ENCODE results near the gene DEDD. TPM values are rescaled to one million over a fixed set of nuclear protein-coding genes. Genes with fewer than 3 reads are reported as not detected.
A peak's percentile ranks its signal among the peaks of the same experiment; 100 is the strongest.

The DEDD gene
- total and polyA plus RNA-seq, 2 of the 13 experiments (the other 11 are each of a cell fraction or from before 2014, with no cell fraction given), result 12.6 to 27.8 TPM

DNA sequence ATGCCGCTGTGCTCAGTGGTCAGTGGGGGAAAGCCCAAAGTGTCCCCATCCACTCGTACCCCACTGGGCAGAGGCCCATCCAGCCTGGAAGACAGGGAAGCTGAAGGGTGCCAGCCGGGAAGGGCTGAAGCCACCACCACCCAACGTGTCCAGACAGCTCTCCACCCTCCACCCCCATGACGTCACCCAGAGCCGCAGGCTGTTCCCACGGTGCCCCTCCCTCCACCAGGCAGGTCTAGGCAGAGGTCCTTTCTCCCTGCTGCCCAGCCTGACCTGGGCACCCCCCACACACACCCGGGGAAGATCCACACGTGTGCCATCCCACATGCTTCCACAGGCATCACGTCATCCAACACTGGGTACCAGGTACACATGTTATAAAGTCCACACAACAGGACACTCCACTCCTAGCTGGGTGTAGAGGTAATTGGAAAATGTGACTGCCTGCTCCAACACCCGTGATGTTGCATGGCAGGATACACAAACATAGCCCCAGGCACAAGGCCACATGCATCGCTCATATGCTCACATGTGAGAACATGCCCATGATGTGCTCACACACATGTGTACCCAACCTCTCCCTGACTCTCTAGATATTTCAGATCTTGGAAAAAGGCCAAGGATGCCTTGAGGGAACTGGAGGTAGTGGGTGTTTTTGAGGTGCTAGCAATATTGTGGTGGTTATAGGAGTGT is 57.6 kb downstream of the DEDD start (continued):
- TF ChIP-seq NR2F6 (IDR thresholded peaks at IDR 0.05), result no peak
- TF ChIP-seq NR2F6 (CRISPR knock-in tag; IDR thresholded peaks at IDR 0.05), result no peak
- no peak for TF ChIP-seq ZNF546 (CRISPR knock-in tag; conservative IDR thresholded peaks at IDR 0.05)
- no peak for TF ChIP-seq HNRNPUL1 (IDR thresholded peaks at IDR 0.05; ENCODE audit: low read depth, low read length)
- no peak for TF ChIP-seq HDAC2 (CRISPR knock-in tag; IDR thresholded peaks at IDR 0.05)
- no peak for TF ChIP-seq CEBPB (IDR thresholded peaks at IDR 0.05; ENCODE audit: borderline replicate concordance, low read depth, low read length)
- TF ChIP-seq ARID3A (IDR thresholded peaks at IDR 0.05; ENCODE audit: low read depth, low read length), result no peak
- TF ChIP-seq, protein P1, sequence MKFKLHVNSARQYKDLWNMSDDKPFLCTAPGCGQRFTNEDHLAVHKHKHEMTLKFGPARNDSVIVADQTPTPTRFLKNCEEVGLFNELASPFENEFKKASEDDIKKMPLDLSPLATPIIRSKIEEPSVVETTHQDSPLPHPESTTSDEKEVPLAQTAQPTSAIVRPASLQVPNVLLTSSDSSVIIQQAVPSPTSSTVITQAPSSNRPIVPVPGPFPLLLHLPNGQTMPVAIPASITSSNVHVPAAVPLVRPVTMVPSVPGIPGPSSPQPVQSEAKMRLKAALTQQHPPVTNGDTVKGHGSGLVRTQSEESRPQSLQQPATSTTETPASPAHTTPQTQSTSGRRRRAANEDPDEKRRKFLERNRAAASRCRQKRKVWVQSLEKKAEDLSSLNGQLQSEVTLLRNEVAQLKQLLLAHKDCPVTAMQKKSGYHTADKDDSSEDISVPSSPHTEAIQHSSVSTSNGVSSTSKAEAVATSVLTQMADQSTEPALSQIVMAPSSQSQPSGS (CRISPR knock-in tag; IDR thresholded peaks at IDR 0.05), result peak; percentile 75
- no peak for TF ChIP-seq KDM6A (CRISPR knock-in tag; IDR thresholded peaks at IDR 0.05; ENCODE audit: low read depth)
- TF ChIP-seq ATF3 (CRISPR knock-in tag; IDR thresholded peaks at IDR 0.05), result peak; percentile 62; the same call in 1 of the 2 replicates
- TF ChIP-seq SIX1 (CRISPR knock-in tag; IDR thresholded peaks at IDR 0.05; ENCODE audit: borderline replicate concordance), result no peak
- TF ChIP-seq ZNF446 (CRISPR knock-in tag; IDR thresholded peaks at IDR 0.05), result no peak
- TF ChIP-seq ZMYM3 (CRISPR knock-in tag; IDR thresholded peaks at IDR 0.05), result no peak
- no peak for TF ChIP-seq ZNF775 (CRISPR knock-in tag; IDR thresholded peaks at IDR 0.05; ENCODE audit: borderline replicate concordance)
- TF ChIP-seq ZFY (CRISPR knock-in tag; IDR thresholded peaks at IDR 0.05), result no peak
- TF ChIP-seq ZNF720 (CRISPR knock-in tag; IDR thresholded peaks at IDR 0.05), result no peak
- TF ChIP-seq RFX5 (IDR thresholded peaks at IDR 0.05; ENCODE audit: low read depth, low read length), result no peak
- TF ChIP-seq CREM (IDR thresholded peaks at IDR 0.05), result peak; percentile 64; the same call in 1 of the 2 replicates
- no peak for TF ChIP-seq CREM (CRISPR knock-in tag; IDR thresholded peaks at IDR 0.05)
- TF ChIP-seq HIVEP1 (CRISPR knock-in tag; IDR thresholded peaks at IDR 0.05), result no peak; the same call in 1 of the 2 replicates
- TF ChIP-seq, protein P2, sequence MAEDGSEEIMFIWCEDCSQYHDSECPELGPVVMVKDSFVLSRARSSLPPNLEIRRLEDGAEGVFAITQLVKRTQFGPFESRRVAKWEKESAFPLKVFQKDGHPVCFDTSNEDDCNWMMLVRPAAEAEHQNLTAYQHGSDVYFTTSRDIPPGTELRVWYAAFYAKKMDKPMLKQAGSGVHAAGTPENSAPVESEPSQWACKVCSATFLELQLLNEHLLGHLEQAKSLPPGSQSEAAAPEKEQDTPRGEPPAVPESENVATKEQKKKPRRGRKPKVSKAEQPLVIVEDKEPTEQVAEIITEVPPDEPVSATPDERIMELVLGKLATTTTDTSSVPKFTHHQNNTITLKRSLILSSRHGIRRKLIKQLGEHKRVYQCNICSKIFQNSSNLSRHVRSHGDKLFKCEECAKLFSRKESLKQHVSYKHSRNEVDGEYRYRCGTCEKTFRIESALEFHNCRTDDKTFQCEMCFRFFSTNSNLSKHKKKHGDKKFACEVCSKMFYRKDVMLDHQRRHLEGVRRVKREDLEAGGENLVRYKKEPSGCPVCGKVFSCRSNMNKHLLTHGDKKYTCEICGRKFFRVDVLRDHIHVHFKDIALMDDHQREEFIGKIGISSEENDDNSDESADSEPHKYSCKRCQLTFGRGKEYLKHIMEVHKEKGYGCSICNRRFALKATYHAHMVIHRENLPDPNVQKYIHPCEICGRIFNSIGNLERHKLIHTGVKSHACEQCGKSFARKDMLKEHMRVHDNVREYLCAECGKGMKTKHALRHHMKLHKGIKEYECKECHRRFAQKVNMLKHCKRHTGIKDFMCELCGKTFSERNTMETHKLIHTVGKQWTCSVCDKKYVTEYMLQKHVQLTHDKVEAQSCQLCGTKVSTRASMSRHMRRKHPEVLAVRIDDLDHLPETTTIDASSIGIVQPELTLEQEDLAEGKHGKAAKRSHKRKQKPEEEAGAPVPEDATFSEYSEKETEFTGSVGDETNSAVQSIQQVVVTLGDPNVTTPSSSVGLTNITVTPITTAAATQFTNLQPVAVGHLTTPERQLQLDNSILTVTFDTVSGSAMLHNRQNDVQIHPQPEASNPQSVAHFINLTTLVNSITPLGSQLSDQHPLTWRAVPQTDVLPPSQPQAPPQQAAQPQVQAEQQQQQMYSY (CRISPR knock-in tag; IDR thresholded peaks at IDR 0.05), result no peak
- no peak for TF ChIP-seq KAT2B (IDR thresholded peaks at IDR 0.05; ENCODE audit: borderline replicate concordance, low read depth, low read length)
- no peak for TF ChIP-seq ZNF235 (CRISPR knock-in tag; IDR thresholded peaks at IDR 0.05; ENCODE audit: borderline replicate concordance)
- TF ChIP-seq NR2C2 (CRISPR knock-in tag; IDR thresholded peaks at IDR 0.05; ENCODE audit: borderline replicate concordance), result no peak
- TF ChIP-seq TBP (CRISPR knock-in tag; IDR thresholded peaks at IDR 0.05), result no peak
- TF ChIP-seq MED8 (CRISPR knock-in tag; IDR thresholded peaks at IDR 0.05; ENCODE audit: insufficient replicate concordance), result no peak

Data from HepG2 (cell line).